Transverse colon (tissue), 4 donors: ENCODE results near the gene OTULIN. TPM values are rescaled to one million over a fixed set of nuclear protein-coding genes. Genes with fewer than 3 reads are reported as not detected.

Source experiments
- DNase-seq: peaks from one replicate; pipeline ENCODE4 v3.0.0-alpha.2; 2019
- H3K27ac ChIP-seq, 4 donors: fragments of 200-600 bp; sonication (generic); 2 replicates each; pipeline ENCODE4 v1.5.1; 2016 to 2018; ENCODE audit warnings: inconsistent platforms in 4 of 4
- H3K27me3 ChIP-seq: fragments of 200-600 bp; sonication (generic); 2 replicates; pipeline ENCODE4 v1.5.1; 2017; ENCODE audit warnings: inconsistent platforms
- H3K36me3 ChIP-seq, 4 donors: fragments of 200-600 bp; sonication (generic); 2 replicates each; pipeline ENCODE4 v1.5.1; 2017 to 2019; ENCODE audit warnings: inconsistent platforms in 4 of 4
- H3K4me1 ChIP-seq, 4 donors: fragments of 200-600 bp; sonication (generic); 2 replicates each; pipeline ENCODE4 v1.5.1; 2017 to 2020; ENCODE audit warnings: inconsistent platforms in 4 of 4
- H3K4me3 ChIP-seq, 4 donors: fragments of 200-600 bp; sonication (generic); 1 replicate in 1 of 4; 2 replicates in 3 of 4; pipeline versions ENCODE4 v1.5.1 to v1.6.1; 2017 to 2019; ENCODE audit warnings: inconsistent platforms in 4 of 4
- H3K9me3 ChIP-seq, 2 donors: fragments of 200-600 bp; sonication (generic); 2 replicates each; pipeline ENCODE4 v1.5.1; 2017 to 2019; ENCODE audit warnings: inconsistent platforms in 2 of 2
- CTCF ChIP-seq, 5 experiments: fragments of 200-600 bp in 3 of 5; fragments of 450-650 bp in 2 of 5; sonication (generic) in 3 of 5; IDR thresholded peaks; 1 replicate in 2 of 5; 2 replicates in 3 of 5; pipeline ENCODE4 v1.5.1; 2016 to 2017; ENCODE audit warnings: antibody characterized with exemption in 5 of 5, inconsistent platforms in 3 of 5, mild to moderate bottlenecking in 2 of 5, moderate library complexity in 1 of 5
- EP300 ChIP-seq: sonication (generic); formaldehyde crosslinking; IDR thresholded peaks from one replicate; pipeline ENCODE4 v1.6.1; 2017; ENCODE audit warnings: antibody characterized with exemption, low read depth
- POLR2A ChIP-seq: fragments of 450-650 bp; IDR thresholded peaks from one replicate; pipeline ENCODE4 v1.6.1; 2016; ENCODE audit warnings: antibody characterized with exemption, mild to moderate bottlenecking, moderate library complexity
- POLR2AphosphoS5 ChIP-seq, 3 donors: sonication (generic); formaldehyde crosslinking; IDR thresholded peaks; one replicate each; pipeline ENCODE4 v1.6.1; 2016; ENCODE audit warnings: antibody characterized with exemption in 3 of 3
- WGBS, 2 donors: methylation state at CpG; one replicate each; pipeline ENCODE4 v1.1.5; 2018; ENCODE audit warnings: low coverage in 1 of 2; 5-methylcytosine and 5-hydroxymethylcytosine counted together
- in situ Hi-C, 4 donors: fragments of 200-750 bp; cut with MboI; loops; one replicate each; pipeline versions ENCODE4 v1.15.0 to v1.15.1; 2017; ENCODE audit warnings: low sequenced_read_pairs in 3 of 4, low pct_ligation_motif_present in 1 of 4, low pct_unique_long_range_greater_than_20kb in 1 of 4
- intact Hi-C: fragments of 100-400 bp; cut with DNase I; formaldehyde crosslinking; loops from one replicate; pipeline ENCODE4 v1.15.1; 2023; ENCODE audit warnings: low total_unique reads
- total RNA-seq, 4 donors: library from RNA; depleted of rRNA; stranded (reverse); fragments of >200 nt; gene quantifications; one replicate each; pipeline ENCODE4 v1.1.0, GENCODE V29; 2016

The OTULIN gene
- total RNA-seq, 4 donors from 2014 or later: 34.8 to 52.4 (median 40.4) TPM

DNA sequence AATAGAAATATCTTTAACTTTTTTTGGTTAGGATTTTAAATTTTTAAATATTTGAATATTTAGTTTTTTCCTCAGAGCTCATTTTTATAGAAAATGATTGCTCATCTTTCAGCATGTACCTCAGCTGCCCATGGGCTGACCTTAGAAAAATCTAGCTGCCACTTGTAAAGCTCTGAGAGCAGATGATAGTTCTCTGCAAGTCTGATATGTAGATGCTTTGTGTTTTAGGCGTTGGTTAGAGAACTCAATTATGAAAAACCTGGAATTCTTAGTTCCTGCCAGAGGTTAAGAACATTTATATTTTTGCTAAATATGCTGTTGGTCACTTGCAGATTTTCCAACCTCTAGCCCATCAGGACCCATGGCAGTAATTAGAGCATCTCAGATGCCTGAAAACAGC lies 15.1 kb downstream of the OTULIN start:
- no peak for TF ChIP-seq POLR2A
- no peak for TF ChIP-seq CTCF (IDR thresholded peaks at IDR 0.05)
- TF ChIP-seq EP300: no peak
- TF ChIP-seq POLR2AphosphoS5 (IDR thresholded peaks at IDR 0.05): no peak
- in situ Hi-C loops (no loop called here), intact Hi-C loops (no loop called here)
- no peak overlapping the region for H3K4me3 ChIP-seq
- H3K9me3 ChIP-seq: no peaks in the 10 kb centered on the region
- H3K4me1 ChIP-seq: peaks cover 0 to 22% (median 6%) of the 10 kb centered on the region in 4 donors
- H3K36me3 ChIP-seq: peaks cover 0 to 28% (median 9%) of the 10 kb centered on the region in 4 donors
- WGBS, 2 donors: 96 to 100% methylated on average over 1 of the region's 1 CpG
- H3K27ac ChIP-seq: no peak overlapping the region
- H3K27me3 ChIP-seq: no peaks in the 10 kb centered on the region
- DNase-seq: no peak

DNA sequence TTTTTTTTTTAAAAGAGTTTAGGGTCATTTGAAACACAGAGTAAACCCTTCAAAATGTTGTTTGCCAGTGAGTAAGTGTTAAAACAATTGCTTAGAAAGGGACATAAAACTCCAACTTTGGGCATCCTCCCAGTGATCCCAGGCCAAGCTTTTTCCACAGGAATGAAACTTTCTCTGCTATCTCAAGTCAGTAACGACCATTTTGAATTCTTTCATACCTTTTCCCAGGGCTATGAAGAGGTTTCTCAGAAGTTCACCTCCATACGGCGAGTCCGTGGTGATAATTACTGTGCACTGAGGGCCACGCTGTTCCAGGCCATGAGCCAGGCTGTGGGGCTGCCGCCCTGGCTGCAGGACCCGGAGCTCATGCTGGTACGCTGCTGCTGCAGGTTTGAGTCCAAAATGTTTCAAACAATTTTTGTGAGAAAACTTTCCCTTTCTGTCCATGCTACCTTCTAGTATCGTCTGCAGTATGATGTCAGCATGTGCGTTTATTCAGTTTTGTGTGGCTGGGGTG lies 16.8 kb downstream of the OTULIN start:
- in situ Hi-C loops: no loop called here

DNA sequence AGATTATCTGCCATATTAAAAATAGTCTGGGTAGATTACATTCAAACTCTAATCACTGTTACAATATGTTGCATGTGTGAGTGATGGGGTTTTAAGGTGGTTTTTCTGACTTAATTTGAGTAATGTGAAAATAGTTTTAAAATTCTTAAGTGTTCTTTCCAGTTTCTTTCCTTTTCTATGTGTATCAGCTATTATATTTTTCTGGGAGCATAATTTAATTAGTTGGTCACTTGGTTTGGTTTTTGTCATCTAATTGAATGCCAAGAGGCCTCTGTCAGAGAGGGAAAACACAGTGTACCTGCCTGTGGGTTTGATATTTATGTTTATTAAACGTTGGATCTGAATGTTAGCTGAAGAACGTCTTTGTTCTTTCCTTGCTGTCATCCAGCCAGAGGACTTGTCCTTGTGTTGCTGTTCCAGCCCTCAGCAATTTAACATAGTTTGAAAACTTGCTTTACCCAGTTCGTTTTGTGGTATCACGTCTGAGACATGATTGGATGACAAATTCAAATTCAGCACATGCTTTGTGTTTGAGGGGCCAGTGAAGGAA lies 19.5 kb downstream of the OTULIN start:
- H3K9me3 ChIP-seq: no peaks in the 10 kb centered on the region
- no peak overlapping the region for H3K4me3 ChIP-seq
- WGBS, 2 donors: 60 to 70% methylated on average over 4 of the region's 4 CpGs
- no peaks in the 10 kb centered on the region for H3K27me3 ChIP-seq
- H3K27ac ChIP-seq: no peak overlapping the region
- TF ChIP-seq EP300: no peak
- no peak for TF ChIP-seq POLR2A
- no peak for TF ChIP-seq CTCF (IDR thresholded peaks at IDR 0.05)
- no peak for TF ChIP-seq POLR2AphosphoS5 (IDR thresholded peaks at IDR 0.05)
- H3K4me1 ChIP-seq: peaks cover 0 to 19% (median 10%) of the 10 kb centered on the region in 4 donors
- intact Hi-C loops (no loop called here), in situ Hi-C loops (no loop called here)
- H3K36me3 ChIP-seq: peaks cover 0 to 45% (median 17%) of the 10 kb centered on the region in 4 donors
- DNase-seq: no peak

More for the DNA sequence above, 16.8 kb downstream of the OTULIN start:
- Histone ChIP-seq H3K27ac (no peak overlapping the region), H3K4me1 (peaks cover 0 to 16% (median 10%) of the 10 kb centered on the region in 4 donors), H3K9me3 (no peaks in the 10 kb centered on the region), H3K4me3 (no peak overlapping the region), H3K36me3 (peaks cover 0 to 28% (median 9%) of the 10 kb centered on the region in 4 donors), H3K27me3 (no peaks in the 10 kb centered on the region)
- intact Hi-C loops: no loop called here
- TF ChIP-seq EP300 (no peak), CTCF (IDR thresholded peaks at IDR 0.05) (no peak), POLR2A (no peak), POLR2AphosphoS5 (IDR thresholded peaks at IDR 0.05) (no peak)
- no peak for DNase-seq
- 96% methylated on average over 6 to 10 of the region's 10 CpGs for WGBS, 2 donors

DNA sequence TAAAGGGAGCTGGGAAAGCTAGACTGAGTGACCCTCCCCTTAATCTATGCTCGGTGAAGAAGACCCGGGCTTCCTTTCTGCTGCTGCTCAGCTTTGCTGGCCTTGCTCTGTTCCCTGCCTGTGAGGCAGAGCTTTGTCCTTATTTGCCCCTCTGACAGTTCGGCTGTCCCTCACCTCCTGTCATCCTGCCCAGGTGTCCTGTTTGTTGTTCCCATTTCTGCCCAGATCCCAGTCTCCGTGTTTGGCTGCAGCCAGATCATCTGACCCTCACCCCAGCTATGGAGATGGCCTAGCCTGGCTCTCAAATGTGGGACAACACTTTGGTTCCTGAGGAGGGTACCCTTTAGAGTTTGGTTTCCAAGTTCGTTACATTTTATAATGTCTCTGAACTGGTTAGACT lies 20.2 kb downstream of the OTULIN start:
- no peak overlapping the region for H3K27ac ChIP-seq
- intact Hi-C loops (no loop called here), in situ Hi-C loops (no loop called here)
- peaks cover 0 to 53% (median 20%) of the 10 kb centered on the region in 4 donors for H3K36me3 ChIP-seq
- no peak for TF ChIP-seq POLR2AphosphoS5 (IDR thresholded peaks at IDR 0.05)
- TF ChIP-seq CTCF (IDR thresholded peaks at IDR 0.05): no peak
- no peak for TF ChIP-seq POLR2A
- no peak for TF ChIP-seq EP300
- H3K4me3 ChIP-seq: no peak overlapping the region
- 78 to 90% methylated on average over 2 to 5 of the region's 5 CpGs for WGBS, 2 donors
- H3K9me3 ChIP-seq: no peaks in the 10 kb centered on the region
- peaks cover 0 to 19% (median 10%) of the 10 kb centered on the region in 4 donors for H3K4me1 ChIP-seq
- no peaks in the 10 kb centered on the region for H3K27me3 ChIP-seq
- no peak for DNase-seq
